D721Med (cell line): ENCODE measurements around the gene WDR44.
"Not testable (repeated sequence)": the region's sequence is repeated elsewhere in the genome, so short reads cannot be mapped to it uniquely, and the experiment has no call there.

Source experiments
- DNase-seq: peaks from one replicate; pipeline ENCODE4 v3.0.0; 2011; ENCODE audit warnings: low spot score; ENCODE audit not compliant: insufficient read length
- FAIRE-seq: peaks from 2 replicates; lab custom pipeline; 2011; peaks lifted over from hg19 to GRCh38; lab: Jason Lieb, UNC
- CTCF ChIP-seq: IDR thresholded peaks from 2 replicates; pipeline ENCODE4 v1.5.1; 2012; ENCODE audit warnings: mild to moderate bottlenecking, control low read depth; ENCODE audit not compliant: insufficient read depth; ENCODE audit errors: missing control alignments

WDR44 gene

GRCh38 chrX:118480172-118480571 is 134.3 kb downstream of the WDR44 start:
- TF ChIP-seq CTCF: no peak
- DNase-seq (no peak), FAIRE-seq (no peak)

GRCh38 chrX:118482384-118482783 is 136.5 kb downstream of the WDR44 start:
- DNase-seq, FAIRE-seq: not testable (repeated sequence)

GRCh38 chrX:118484216-118484903 is 138.5 kb downstream of the WDR44 start:
- no peak for TF ChIP-seq CTCF
- DNase-seq: no peak
- FAIRE-seq: no peak

GRCh38 chrX:118486693-118487092 is 140.8 kb downstream of the WDR44 start:
- not testable (repeated sequence) for FAIRE-seq, DNase-seq

- FAIRE-seq (no peak), DNase-seq (no peak)
- no peak for TF ChIP-seq CTCF
These were observed 147.1 kb downstream of the WDR44 start for GRCh38 chrX:118493016-118493415.

GRCh38 chrX:118493653-118494297 is 147.9 kb downstream of the WDR44 start:
- TF ChIP-seq CTCF: no peak
- FAIRE-seq: no peak
- DNase-seq: no peak

- DNase-seq (no peak), FAIRE-seq (no peak)
- no peak for TF ChIP-seq CTCF
These were observed 149.4 kb downstream of the WDR44 start, which contains the start of gene DOCK11 for GRCh38 chrX:118495061-118495921. TSS of gene DOCK11 (plus strand) at chrX:118495815. CDS start at chrX:118495972, 157 bp downstream.
